Mesendoderm (in vitro differentiated cells): ENCODE data around the gene APOM.

Experiments
- DNase-seq: peaks from one replicate; pipeline ENCODE4 v3.0.0; 2013
- H2AK5ac ChIP-seq: 2 replicates; pipeline ENCODE4 v1.6.1; 2013; ENCODE audit warnings: low read length, inconsistent platforms
- H2BK120ac ChIP-seq: 2 replicates; pipeline ENCODE4 v1.6.1; 2013; ENCODE audit warnings: low read depth, mild to moderate bottlenecking, low read length, moderate library complexity, mixed read lengths
- H2BK15ac ChIP-seq: replicated peaks from 2 replicates; pipeline ENCODE4 v1.6.1; 2013; ENCODE audit warnings: low read depth, mild to moderate bottlenecking, moderate library complexity
- H2BK5ac ChIP-seq: 2 replicates; pipeline ENCODE4 v1.6.1; 2013; ENCODE audit warnings: low read length, inconsistent platforms
- H3K18ac ChIP-seq: 2 replicates; pipeline ENCODE4 v1.6.1; 2013; ENCODE audit warnings: mild to moderate bottlenecking, low read length, mixed read lengths
- H3K23ac ChIP-seq: one replicate; pipeline ENCODE4 v1.6.1; 2013; ENCODE audit warnings: low read length
- H3K27ac ChIP-seq: 2 replicates; pipeline ENCODE4 v1.5.1; 2013; ENCODE audit warnings: low read depth, mild to moderate bottlenecking, inconsistent platforms, low read length, moderate library complexity
- H3K27me3 ChIP-seq: 2 replicates; pipeline ENCODE4 v1.6.1; 2013; ENCODE audit warnings: low read length, control low read depth, mild to moderate bottlenecking, inconsistent platforms; ENCODE audit not compliant: insufficient read depth, poor library complexity
- H3K36me3 ChIP-seq: 2 replicates; pipeline ENCODE4 v1.6.1; 2013; ENCODE audit warnings: low read length, inconsistent platforms; ENCODE audit not compliant: control insufficient read depth, insufficient read depth
- H3K4ac ChIP-seq: one replicate; pipeline ENCODE4 v1.6.1; 2013; ENCODE audit warnings: low read depth, mild to moderate bottlenecking, low read length, moderate library complexity
- H3K4me1 ChIP-seq: 2 replicates; pipeline ENCODE4 v1.6.1; 2013; ENCODE audit warnings: low read depth, low read length, inconsistent platforms; ENCODE audit not compliant: control insufficient read depth
- H3K4me2 ChIP-seq: 2 replicates; pipeline ENCODE4 v1.6.1; 2013; ENCODE audit warnings: low read length
- H3K4me3 ChIP-seq: 2 replicates; pipeline ENCODE4 v1.5.1; 2013; ENCODE audit warnings: mild to moderate bottlenecking, low read length
- H3K56ac ChIP-seq: one replicate; pipeline ENCODE4 v1.6.1; 2013; ENCODE audit warnings: low read length
- H3K79me1 ChIP-seq: 2 replicates; pipeline ENCODE4 v1.6.1; 2013; ENCODE audit warnings: low read length, inconsistent platforms
- H3K79me2 ChIP-seq: 2 replicates; pipeline ENCODE4 v1.6.1; 2013; ENCODE audit warnings: mild to moderate bottlenecking, low read length; ENCODE audit not compliant: control insufficient read depth, insufficient read depth
- H3K9ac ChIP-seq: 2 replicates; pipeline ENCODE4 v1.6.1; 2013; ENCODE audit warnings: low read length, inconsistent platforms
- H4K5ac ChIP-seq: one replicate; pipeline ENCODE4 v1.6.1; 2013; ENCODE audit warnings: low read length
- H4K8ac ChIP-seq: one replicate; pipeline ENCODE4 v1.6.1; 2013; ENCODE audit warnings: low read depth, mild to moderate bottlenecking, control low read depth, low read length, moderate library complexity
- WGBS: extraction: QIAGEN DNeasy Blood & Tissue Kit; methylation state at CpG from one replicate; pipeline ENCODE4 v1.1.7; 2013; ENCODE audit warnings: low lambda C conversion rate, missing lambda C conversion rate; ENCODE audit not compliant: insufficient coverage; ENCODE audit errors: extremely low coverage; 5-methylcytosine and 5-hydroxymethylcytosine counted together

Gene APOM

DNA sequence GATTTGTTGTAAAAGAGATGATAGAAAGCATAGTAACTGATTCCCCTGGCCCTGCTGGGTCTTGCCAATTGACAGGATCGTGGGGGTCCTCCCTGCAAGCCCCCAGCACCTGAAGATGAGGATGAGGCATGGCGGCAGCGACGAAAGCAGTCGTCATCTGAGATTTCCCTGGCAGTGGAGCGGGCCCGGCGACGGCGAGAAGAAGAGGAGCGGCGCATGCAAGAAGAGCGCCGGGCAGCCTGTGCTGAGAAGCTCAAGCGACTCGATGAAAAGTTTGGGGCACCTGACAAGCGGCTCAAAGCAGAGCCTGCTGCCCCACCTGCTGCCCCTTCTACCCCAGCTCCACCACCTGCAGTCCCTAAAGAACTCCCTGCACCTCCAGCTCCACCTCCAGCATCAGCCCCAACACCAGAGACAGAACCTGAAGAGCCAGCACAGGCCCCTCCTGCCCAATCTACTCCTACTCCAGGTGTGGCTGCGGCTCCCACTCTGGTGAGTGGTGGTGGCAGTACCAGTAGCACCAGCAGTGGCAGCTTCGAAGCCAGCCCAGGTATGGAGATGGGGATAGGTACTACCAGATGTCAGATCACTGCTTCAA lies 27.9 kb upstream of the APOM start:
- Histone ChIP-seq H3K9ac (no peak overlapping the region), H3K56ac (no peak overlapping the region), H2BK15ac (no peak overlapping the region), H3K27ac (no peak overlapping the region), H4K5ac (no peak overlapping the region), H3K79me1 (peaks cover 22% of the 10 kb centered on the region), H3K4me2 (no peak overlapping the region), H3K4me3 (no peak overlapping the region), H2BK5ac (no peak overlapping the region), H3K23ac (no peak overlapping the region), H3K4me1 (no peaks in the 10 kb centered on the region), H2AK5ac (no peak overlapping the region), H2BK120ac (no peak overlapping the region), H3K4ac (no peak overlapping the region), H3K18ac (no peak overlapping the region), H3K27me3 (no peaks in the 10 kb centered on the region), H4K8ac (no peak overlapping the region), H3K36me3 (peaks cover 51% of the 10 kb centered on the region), H3K79me2 (peaks cover 24% of the 10 kb centered on the region)
- DNase-seq, result no peak
- no CpG with 5 or more reads among the region's 19 CpGs for WGBS

DNA sequence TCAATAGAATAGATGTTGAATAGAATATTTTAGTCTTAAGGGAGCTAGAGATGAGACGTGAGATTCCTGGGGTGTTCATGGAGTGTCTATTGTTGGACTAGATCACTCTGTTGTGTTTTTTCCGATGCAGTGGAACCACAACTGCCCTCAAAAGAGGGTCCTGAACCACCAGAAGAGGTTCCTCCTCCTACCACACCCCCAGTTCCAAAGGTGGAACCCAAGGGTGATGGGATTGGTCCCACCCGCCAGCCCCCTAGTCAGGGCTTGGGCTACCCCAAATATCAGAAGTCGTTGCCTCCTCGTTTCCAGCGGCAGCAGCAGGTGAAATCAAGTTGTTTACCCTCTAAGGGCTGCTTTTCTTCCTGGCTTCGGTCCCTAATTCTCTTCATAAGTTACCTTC lies 26.7 kb upstream of the APOM start:
- Histone ChIP-seq H2BK120ac (no peak overlapping the region), H3K56ac (no peak overlapping the region), H3K79me1 (peaks cover 18% of the 10 kb centered on the region), H3K27me3 (no peaks in the 10 kb centered on the region), H2BK5ac (no peak overlapping the region), H3K4me1 (no peaks in the 10 kb centered on the region), H4K8ac (no peak overlapping the region), H2AK5ac (no peak overlapping the region), H3K4me3 (no peak overlapping the region), H3K4me2 (no peak overlapping the region), H3K27ac (no peak overlapping the region), H3K36me3 (peaks cover 56% of the 10 kb centered on the region), H3K18ac (no peak overlapping the region), H3K79me2 (peaks cover 13% of the 10 kb centered on the region), H4K5ac (no peak overlapping the region), H3K23ac (no peak overlapping the region), H2BK15ac (no peak overlapping the region), H3K9ac (no peak overlapping the region), H3K4ac (no peak overlapping the region)
- no CpG with 5 or more reads among the region's 7 CpGs for WGBS
- no peak for DNase-seq

DNA sequence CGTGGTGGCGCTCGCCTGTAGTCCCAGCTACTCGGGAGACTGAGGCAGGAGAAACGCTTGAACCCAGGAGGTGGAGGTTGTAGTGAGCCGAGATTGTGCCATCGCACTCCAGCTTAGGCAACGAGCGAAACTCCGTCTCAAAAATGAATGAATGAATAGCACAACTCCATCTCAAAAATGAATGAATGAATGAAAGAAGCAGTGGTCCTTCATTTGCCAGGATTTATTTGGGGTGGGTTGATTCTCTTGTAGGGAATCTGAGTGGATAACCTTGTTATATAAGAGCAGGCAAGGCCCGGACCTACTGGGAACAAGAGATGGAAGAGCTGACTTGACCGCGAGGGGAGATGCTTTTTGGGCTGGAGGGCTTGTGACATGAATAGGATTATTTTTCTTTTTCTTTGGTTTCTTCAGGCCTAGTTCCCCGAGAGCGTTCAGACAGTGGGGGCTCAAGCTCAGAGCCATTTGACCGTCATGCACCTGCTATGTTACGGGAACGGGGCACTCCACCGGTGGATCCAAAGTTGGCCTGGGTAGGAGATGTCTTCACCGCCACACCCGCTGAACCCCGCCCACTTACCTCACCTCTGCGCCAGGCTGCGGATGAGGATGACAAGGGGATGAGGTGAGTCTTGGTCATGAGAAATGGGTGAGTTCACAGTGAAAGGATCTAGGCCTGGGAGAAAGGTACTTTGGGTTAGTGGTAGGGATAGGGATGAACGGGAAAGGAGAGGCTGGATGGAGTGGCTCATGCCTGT lies 25.3 kb upstream of the APOM start:
- Histone ChIP-seq H3K9ac (no peak overlapping the region), H4K5ac (no peak overlapping the region), H3K79me2 (peaks cover 6% of the 10 kb centered on the region), H3K56ac (no peak overlapping the region), H2BK5ac (no peak overlapping the region), H4K8ac (no peak overlapping the region), H2AK5ac (no peak overlapping the region), H2BK120ac (no peak overlapping the region), H3K4me3 (no peak overlapping the region), H3K27me3 (no peaks in the 10 kb centered on the region), H3K18ac (no peak overlapping the region), H3K4me2 (no peak overlapping the region), H3K4ac (no peak overlapping the region), H3K4me1 (no peaks in the 10 kb centered on the region), H2BK15ac (no peak overlapping the region), H3K36me3 (peaks cover 58% of the 10 kb centered on the region), H3K23ac (no peak overlapping the region), H3K27ac (no peak overlapping the region), H3K79me1 (peaks cover 12% of the 10 kb centered on the region)
- WGBS, result no CpG with 5 or more reads among the region's 25 CpGs
- no peak for DNase-seq

DNA sequence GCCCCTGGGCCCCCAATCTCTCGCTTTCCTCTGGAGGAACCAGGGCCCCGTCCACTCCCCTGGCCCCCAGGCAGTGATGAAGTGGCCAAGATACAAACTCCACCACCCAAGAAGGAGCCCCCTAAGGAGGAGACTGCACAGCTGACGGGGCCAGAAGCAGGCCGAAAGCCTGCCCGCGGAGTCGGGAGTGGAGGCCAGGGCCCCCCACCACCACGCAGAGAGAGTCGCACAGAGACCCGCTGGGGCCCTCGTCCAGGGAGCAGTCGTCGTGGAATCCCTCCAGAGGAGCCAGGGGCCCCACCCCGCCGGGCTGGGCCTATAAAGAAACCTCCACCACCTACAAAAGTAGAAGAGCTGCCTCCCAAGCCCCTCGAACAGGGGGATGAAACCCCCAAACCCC lies 24.5 kb upstream of the APOM start:
- no peak overlapping the region for H3K56ac ChIP-seq
- H2BK15ac ChIP-seq, result no peak overlapping the region
- no peak overlapping the region for H3K23ac ChIP-seq
- H3K9ac ChIP-seq, result no peak overlapping the region
- H4K8ac ChIP-seq, result no peak overlapping the region
- no peak for DNase-seq
- no peaks in the 10 kb centered on the region for H3K4me1 ChIP-seq
- WGBS, result no CpG with 5 or more reads among the region's 16 CpGs
- no peak overlapping the region for H3K4ac ChIP-seq
- no peak overlapping the region for H2BK120ac ChIP-seq
- no peaks in the 10 kb centered on the region for H3K27me3 ChIP-seq
- peaks cover 6% of the 10 kb centered on the region for H3K79me2 ChIP-seq
- no peak overlapping the region for H3K4me3 ChIP-seq
- H3K4me2 ChIP-seq, result no peak overlapping the region
- H3K27ac ChIP-seq, result no peak overlapping the region
- H3K36me3 ChIP-seq, result peaks cover 59% of the 10 kb centered on the region
- no peak overlapping the region for H2BK5ac ChIP-seq
- no peak overlapping the region for H4K5ac ChIP-seq
- peaks cover 12% of the 10 kb centered on the region for H3K79me1 ChIP-seq
- H2AK5ac ChIP-seq, result no peak overlapping the region
- H3K18ac ChIP-seq, result no peak overlapping the region

DNA sequence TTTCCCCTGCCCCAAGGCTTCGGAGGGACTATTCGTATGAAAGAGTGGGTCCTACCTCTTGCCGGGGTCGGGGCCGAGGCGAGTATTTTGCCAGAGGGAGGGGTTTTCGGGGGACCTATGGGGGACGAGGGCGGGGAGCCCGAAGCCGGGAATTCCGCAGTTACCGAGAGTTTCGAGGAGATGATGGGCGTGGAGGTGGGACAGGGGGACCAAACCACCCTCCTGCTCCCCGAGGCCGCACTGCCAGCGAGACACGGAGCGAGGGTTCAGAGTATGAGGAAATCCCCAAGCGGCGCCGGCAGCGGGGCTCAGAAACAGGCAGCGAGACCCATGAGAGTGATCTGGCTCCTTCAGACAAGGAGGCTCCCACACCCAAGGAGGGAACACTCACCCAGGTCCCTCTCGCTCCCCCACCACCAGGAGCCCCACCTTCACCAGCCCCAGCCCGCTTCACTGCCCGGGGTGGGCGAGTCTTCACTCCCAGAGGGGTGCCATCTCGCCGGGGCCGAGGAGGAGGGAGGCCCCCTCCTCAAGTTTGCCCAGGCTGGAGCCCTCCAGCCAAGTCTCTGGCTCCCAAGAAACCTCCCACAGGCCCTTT lies 23.9 kb upstream of the APOM start:
- no peak overlapping the region for H3K9ac ChIP-seq
- no peak overlapping the region for H3K56ac ChIP-seq
- no peak overlapping the region for H3K4me3 ChIP-seq
- H2BK5ac ChIP-seq, result no peak overlapping the region
- H2AK5ac ChIP-seq, result no peak overlapping the region
- peaks cover 62% of the 10 kb centered on the region for H3K36me3 ChIP-seq
- H3K4me2 ChIP-seq, result no peak overlapping the region
- no peak overlapping the region for H3K4ac ChIP-seq
- no peak overlapping the region for H2BK120ac ChIP-seq
- no peak overlapping the region for H4K8ac ChIP-seq
- no peak overlapping the region for H4K5ac ChIP-seq
- no peaks in the 10 kb centered on the region for H3K27me3 ChIP-seq
- no peak overlapping the region for H3K23ac ChIP-seq
- no peak overlapping the region for H3K18ac ChIP-seq
- no peak overlapping the region for H2BK15ac ChIP-seq
- no peaks in the 10 kb centered on the region for H3K4me1 ChIP-seq
- peaks cover 4% of the 10 kb centered on the region for H3K79me2 ChIP-seq
- DNase-seq, result no peak
- H3K79me1 ChIP-seq, result peaks cover 9% of the 10 kb centered on the region
- no CpG with 5 or more reads among the region's 32 CpGs for WGBS
- no peak overlapping the region for H3K27ac ChIP-seq
